CD4-positive, alpha-beta T cell treated with Interferon alpha-2 for 1 hour (primary cell): ENCODE results near the gene GALNS.
"Not testable (repeated sequence)": the region's sequence is repeated elsewhere in the genome, so short reads cannot be mapped to it uniquely, and the experiment has no call there.

Experiments used
- DNase-seq, 2 donors: peaks; one replicate each; pipeline ENCODE4 v3.0.0-alpha.2; 2020 to 2022

The GALNS gene, protein sequence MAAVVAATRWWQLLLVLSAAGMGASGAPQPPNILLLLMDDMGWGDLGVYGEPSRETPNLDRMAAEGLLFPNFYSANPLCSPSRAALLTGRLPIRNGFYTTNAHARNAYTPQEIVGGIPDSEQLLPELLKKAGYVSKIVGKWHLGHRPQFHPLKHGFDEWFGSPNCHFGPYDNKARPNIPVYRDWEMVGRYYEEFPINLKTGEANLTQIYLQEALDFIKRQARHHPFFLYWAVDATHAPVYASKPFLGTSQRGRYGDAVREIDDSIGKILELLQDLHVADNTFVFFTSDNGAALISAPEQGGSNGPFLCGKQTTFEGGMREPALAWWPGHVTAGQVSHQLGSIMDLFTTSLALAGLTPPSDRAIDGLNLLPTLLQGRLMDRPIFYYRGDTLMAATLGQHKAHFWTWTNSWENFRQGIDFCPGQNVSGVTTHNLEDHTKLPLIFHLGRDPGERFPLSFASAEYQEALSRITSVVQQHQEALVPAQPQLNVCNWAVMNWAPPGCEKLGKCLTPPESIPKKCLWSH

GRCh38 chr16:88856828-88857727 is at the start of gene GALNS, which contains the start of gene TRAPPC2L:
Gene GALNS (minus strand): TSS chr16:88856947. CDS start chr16:88856877, 70 bp downstream.
Gene TRAPPC2L (plus strand): TSS chr16:88857127. CDS start chr16:88857151, 24 bp downstream.
- peak; percentile 97 to 98 for DNase-seq

- DNase-seq = no peak
These were observed 49.3 kb upstream of the GALNS start for GRCh38 chr16:88906020-88906419.

GRCh38 chr16:88905563-88905962 is 48.8 kb upstream of the GALNS start:
- no peak for DNase-seq

DNA sequence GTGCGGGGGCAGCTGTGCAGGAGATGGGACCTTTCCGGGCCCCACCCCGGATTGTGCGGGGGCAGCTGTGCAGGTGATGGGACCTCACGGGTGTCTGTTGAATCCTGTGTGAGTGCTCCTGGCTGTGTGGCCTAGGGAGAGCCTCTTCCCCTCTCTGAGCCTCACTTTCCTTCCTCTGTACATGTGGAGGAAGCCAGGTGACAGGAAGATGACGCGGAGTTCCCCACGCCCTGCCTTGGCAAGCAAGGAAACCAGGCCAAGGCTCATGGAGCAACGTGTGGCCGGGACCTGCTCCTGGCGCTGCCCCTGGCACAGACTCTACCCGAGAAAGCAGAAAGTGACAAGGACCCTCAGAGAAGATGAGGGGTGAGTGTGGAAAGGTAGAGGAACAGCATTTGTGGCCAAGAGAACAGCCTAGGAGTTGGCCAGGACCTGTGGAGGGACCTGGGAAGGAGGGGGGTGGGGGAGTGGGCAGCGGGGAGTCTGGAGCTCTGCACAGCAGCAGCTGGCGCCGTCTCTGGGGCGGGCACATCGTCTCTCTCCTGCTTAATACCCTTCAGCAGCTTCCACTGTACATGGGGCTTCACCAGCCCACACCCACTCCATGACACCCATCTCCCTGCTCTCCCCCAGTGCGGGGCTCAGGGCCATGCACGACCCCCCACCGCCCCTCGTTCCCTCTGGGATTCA is 48.1 kb upstream of the GALNS start:
- no peak for DNase-seq

DNA sequence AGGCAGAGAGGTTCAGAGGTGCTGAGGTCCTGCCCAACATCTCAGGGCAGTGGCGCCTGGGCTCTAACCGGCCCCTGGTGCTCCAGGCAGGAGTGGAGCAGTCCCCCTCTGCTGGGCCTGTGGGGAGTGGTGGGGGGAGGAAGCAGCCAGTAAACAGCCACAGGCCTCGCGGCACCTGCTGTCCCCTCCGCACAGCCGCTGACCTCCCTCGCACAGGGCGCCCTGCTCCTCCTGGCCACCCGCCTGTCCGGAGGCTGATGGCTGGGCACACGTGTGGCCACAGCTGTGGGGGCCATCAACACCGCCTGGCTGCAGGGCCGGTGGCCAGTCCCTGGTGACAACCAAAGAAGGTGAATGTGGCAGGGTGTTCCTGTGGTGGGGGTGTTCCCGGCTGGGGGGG is 46.5 kb upstream of the GALNS start:
- no peak for DNase-seq

- DNase-seq = no peak
These were observed 46.0 kb upstream of the GALNS start for GRCh38 chr16:88902744-88903143.

GRCh38 chr16:88901718-88902337 is 45.1 kb upstream of the GALNS start:
- no peak for DNase-seq

DNA sequence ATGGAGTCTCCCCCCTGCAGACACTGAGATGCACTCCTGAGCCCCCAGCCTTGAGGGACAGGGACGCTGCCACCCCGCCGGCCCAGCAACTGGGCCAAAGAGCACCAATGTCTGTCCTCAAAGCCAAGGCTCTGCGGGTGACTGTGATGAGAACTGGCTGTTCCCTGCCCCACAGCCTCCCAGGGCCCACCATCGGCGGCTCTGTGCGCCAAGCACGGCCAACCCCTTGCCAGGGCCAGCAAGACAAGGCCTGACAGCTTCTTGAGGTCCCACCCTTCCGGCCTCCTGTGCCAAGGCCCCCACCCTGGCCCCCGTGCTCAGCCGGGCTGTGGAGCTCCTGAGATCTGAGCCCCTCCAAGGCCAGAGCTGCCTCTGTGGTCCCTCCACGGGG is 43.9 kb upstream of the GALNS start:
- no peak for DNase-seq

DNA sequence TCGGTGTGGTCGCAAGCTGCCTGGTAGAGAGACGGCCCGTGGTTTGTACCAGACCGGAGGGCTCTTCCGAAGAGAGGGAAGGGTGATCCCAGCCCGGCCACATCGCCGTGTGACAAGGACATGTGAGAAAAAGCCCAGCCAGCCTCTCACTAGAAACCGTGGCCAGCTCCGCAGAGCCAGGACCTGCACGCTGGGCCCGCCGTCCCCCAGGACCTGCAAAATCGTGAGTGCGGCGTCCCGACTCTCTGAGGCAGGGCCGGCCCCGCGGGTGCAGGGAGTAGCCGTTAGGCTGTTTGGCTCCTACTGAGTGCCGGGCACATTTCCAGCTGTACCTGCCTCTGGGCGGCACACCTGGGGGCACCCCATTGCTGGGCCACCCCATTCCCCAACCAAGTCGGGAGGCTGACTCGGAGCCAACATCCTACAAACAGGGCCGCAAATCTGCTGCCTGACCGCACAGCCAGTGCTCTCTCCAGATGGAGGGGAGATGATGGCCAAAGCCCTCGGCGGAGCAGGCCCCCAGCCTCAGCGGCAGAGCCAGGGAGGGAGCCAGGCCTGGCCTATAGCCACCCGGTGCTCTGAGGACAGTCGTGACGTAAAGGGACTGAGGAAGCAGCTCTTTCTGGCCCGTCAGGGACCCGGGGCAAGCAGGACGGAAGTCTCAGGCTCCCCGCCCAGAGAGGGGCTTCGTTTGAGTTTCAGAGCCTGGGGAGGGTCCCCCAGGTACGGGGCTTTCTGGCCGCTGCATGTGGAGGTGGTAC is 43.3 kb upstream of the GALNS start:
- no peak for DNase-seq

DNA sequence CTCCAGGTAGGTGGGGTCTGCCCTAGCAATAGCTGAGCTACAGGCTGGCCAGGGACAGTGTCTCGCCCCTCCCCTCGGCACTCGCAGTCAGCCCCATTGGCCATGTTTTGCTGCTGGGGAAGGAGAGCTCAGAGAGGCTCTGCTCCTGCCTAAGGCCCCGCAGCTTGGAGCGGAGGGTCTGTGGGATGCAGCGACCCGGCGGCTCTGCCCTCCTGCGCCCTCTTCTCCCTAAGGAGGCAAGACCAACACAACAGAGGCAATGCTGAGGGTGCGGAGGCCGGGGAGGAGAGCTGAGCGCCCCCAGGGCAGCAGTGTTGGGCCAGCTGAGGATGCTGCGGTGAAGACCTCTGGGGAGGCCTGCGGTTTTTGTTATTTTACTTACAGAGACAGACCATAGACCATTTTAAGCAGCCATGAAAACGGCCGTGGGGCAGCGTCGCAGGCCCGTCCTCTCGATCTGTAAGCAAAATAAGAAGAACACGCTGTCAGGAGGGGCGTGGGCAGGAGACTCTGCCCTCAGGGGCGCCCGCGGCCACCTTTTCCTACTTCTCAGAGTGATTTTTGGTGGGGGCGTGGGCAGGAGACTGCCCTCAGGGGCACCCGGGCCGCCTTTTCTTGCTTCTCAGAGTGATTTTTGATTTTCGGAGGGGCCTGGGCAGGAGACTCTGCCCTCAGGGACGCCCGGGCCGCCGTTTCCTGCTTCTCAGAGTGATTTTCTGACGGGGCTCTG is 41.1 kb upstream of the GALNS start:
- no peak for DNase-seq

- DNase-seq = no peak
These were observed 39.7 kb upstream of the GALNS start for GRCh38 chr16:88896238-88897070.

DNA sequence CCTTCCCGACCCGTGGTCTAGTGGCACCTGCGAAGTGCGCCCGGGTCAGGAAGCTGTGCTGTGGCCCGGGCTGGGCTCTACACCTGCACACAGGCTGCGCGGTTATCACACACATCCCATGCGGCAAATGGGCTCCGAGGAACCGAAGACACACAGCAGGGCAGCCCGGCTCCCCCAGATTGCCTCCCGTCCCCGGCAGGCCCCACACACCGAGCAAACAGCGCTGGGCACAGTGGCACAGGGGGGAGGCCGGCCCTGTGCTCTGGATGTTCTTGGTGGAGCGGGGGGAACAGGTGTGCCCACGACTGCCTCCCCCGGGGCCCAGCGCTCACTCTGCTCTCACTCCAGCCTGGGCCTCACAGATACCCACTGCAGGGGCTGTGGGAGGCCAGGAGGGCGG is 38.6 kb upstream of the GALNS start:
- DNase-seq = no peak

- no peak for DNase-seq
These were observed 38.0 kb upstream of the GALNS start for GRCh38 chr16:88894681-88895300.

- DNase-seq = not testable (repeated sequence)
These were observed 37.5 kb upstream of the GALNS start for GRCh38 chr16:88894266-88894665.

GRCh38 chr16:88893127-88893968 is 36.6 kb upstream of the GALNS start:
- DNase-seq = no peak

GRCh38 chr16:88892065-88892464 is 35.3 kb upstream of the GALNS start:
- DNase-seq = no peak

DNA sequence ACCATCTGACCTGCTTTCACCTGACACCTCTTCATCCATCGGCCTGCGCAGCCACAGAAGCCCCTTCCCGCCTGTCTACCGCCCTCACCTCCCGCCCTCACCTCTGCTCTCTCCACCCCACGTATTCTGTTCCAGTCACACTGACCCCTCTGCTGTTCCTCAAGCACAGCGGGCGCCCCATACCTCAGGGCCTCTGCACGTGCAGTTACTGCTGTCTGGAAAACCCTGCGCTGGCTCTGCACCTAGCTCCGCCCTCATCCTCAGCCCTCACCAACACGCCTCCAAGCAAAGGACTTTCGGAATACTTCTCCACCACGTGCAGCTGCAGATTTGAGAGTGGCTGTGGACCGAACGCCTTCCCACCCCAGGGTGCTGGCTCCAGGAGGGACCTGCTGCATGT is 34.3 kb upstream of the GALNS start:
- no peak for DNase-seq

- not testable (repeated sequence) for DNase-seq
These were observed 33.1 kb upstream of the GALNS start for GRCh38 chr16:88889702-88890352.
